WTC11 (cell line): ENCODE measurements around the gene PREP. TPM values are rescaled to one million over a fixed set of nuclear protein-coding genes. Genes with fewer than 3 reads are reported as not detected.

Experiments
- ATAC-seq: fragments of 200-7000 bp; cut with Tn5 transposase; 2 replicates; pipeline ENCODE4 v1.10.0; 2021; ENCODE audit warnings: mild to moderate bottlenecking, moderate library complexity
- CTCF ChIA-PET: fragments of 300-600 bp; sonication (Branson Sonifier 250); formaldehyde crosslinking; loops from one replicate; lab custom pipeline; 2021; ENCODE audit warnings: antibody characterized with exemption; lab: Charles Lee
- POLR2A ChIA-PET: fragments of 350-600 bp; sonication (Branson Sonifier 250); formaldehyde crosslinking; loops from one replicate; lab custom pipeline; 2021; ENCODE audit warnings: antibody characterized with exemption; lab: Charles Lee
- DNase-seq: peaks from one replicate; pipeline ENCODE4 v3.0.0; 2021; ENCODE audit warnings: low spot score
- H3K27ac Mint-ChIP-seq: 2 replicates; pipeline ENCODE4 v1.8.0; 2021; ENCODE audit warnings: mixed read lengths
- H3K27me3 Mint-ChIP-seq: 2 replicates; pipeline ENCODE4 v1.8.0; 2021; ENCODE audit warnings: low read depth, mild to moderate bottlenecking, moderate library complexity, mixed read lengths
- H3K36me3 Mint-ChIP-seq: 2 replicates; pipeline ENCODE4 v1.8.0; 2021; ENCODE audit warnings: mixed read lengths
- H3K4me1 Mint-ChIP-seq: 2 replicates; pipeline ENCODE4 v1.8.0; 2022; ENCODE audit warnings: mixed read lengths
- H3K4me3 Mint-ChIP-seq: 2 replicates; pipeline ENCODE4 v1.8.0; 2021; ENCODE audit warnings: mild to moderate bottlenecking, moderate library complexity, mixed read lengths
- H3K9me3 Mint-ChIP-seq: 2 replicates; pipeline ENCODE4 v1.8.0; 2021; ENCODE audit warnings: mixed read lengths
- ATF6 ChIP-seq: sonication (generic); formaldehyde crosslinking; IDR thresholded peaks from 2 replicates; pipeline ENCODE4 v1.8.1; 2023; ENCODE audit warnings: mild to moderate bottlenecking, missing genetic modification reagents
- CTCF ChIP-seq: fragments of 200-600 bp; IDR thresholded peaks from 2 replicates; pipeline ENCODE4 v1.8.0; 2022; ENCODE audit warnings: antibody characterized with exemption
- ESRRA ChIP-seq: sonication (generic); formaldehyde crosslinking; IDR thresholded peaks from 2 replicates; pipeline ENCODE4 v1.8.1; 2022; ENCODE audit warnings: mild to moderate bottlenecking, missing genetic modification reagents, borderline replicate concordance
- GABPB1 ChIP-seq: sonication (generic); formaldehyde crosslinking; IDR thresholded peaks from 2 replicates; pipeline ENCODE4 v1.8.1; 2023; ENCODE audit warnings: mild to moderate bottlenecking, missing genetic modification reagents
- GTF2I ChIP-seq: fragments of 250-450 bp; sonication (Bioruptor Pico); conservative IDR thresholded peaks from 2 replicates; pipeline ENCODE4 v1.4.0; 2021; ENCODE audit warnings: mild to moderate bottlenecking
- IRF2 ChIP-seq: sonication (generic); formaldehyde crosslinking; IDR thresholded peaks from 2 replicates; pipeline ENCODE4 v1.8.0; 2022; ENCODE audit warnings: low read depth, missing genetic modification reagents, borderline replicate concordance
- JUN ChIP-seq: sonication (generic); formaldehyde crosslinking; IDR thresholded peaks from 2 replicates; pipeline ENCODE4 v1.8.0; 2023; ENCODE audit warnings: mild to moderate bottlenecking, missing genetic modification reagents
- NR1H2 ChIP-seq: sonication (generic); formaldehyde crosslinking; IDR thresholded peaks from 2 replicates; pipeline ENCODE4 v1.9.0; 2021; ENCODE audit warnings: mild to moderate bottlenecking, moderate library complexity, missing genetic modification reagents
- PRDM15 ChIP-seq: sonication (generic); formaldehyde crosslinking; IDR thresholded peaks from 2 replicates; pipeline ENCODE4 v1.8.0; 2022; ENCODE audit warnings: missing genetic modification reagents
- SOX15 ChIP-seq: fragments of 250-450 bp; sonication (Bioruptor Pico); IDR thresholded peaks from 2 replicates; pipeline ENCODE4 v1.9.0; 2021; ENCODE audit warnings: mild to moderate bottlenecking
- STAT6 ChIP-seq: sonication (generic); formaldehyde crosslinking; conservative IDR thresholded peaks from 2 replicates; pipeline ENCODE4 v1.8.1; 2023; ENCODE audit warnings: mild to moderate bottlenecking, low read depth, missing genetic modification reagents, moderate library complexity
- USF2 ChIP-seq: sonication (generic); formaldehyde crosslinking; IDR thresholded peaks from 2 replicates; pipeline ENCODE4 v1.8.1; 2023; ENCODE audit warnings: mild to moderate bottlenecking, missing genetic modification reagents, moderate library complexity
- ZMAT4 ChIP-seq: fragments of 250-450 bp; sonication (Bioruptor Pico); IDR thresholded peaks from 2 replicates; pipeline ENCODE4 v1.9.0; 2021; ENCODE audit warnings: mild to moderate bottlenecking
- ZNF219 ChIP-seq: sonication (generic); formaldehyde crosslinking; IDR thresholded peaks from 2 replicates; pipeline ENCODE4 v1.8.0; 2023; ENCODE audit warnings: missing genetic modification reagents, mild to moderate bottlenecking, borderline replicate concordance
- ZNF425 ChIP-seq: fragments of 250-450 bp; sonication (Bioruptor Pico); conservative IDR thresholded peaks from 2 replicates; pipeline ENCODE4 v1.9.0; 2021; ENCODE audit warnings: mild to moderate bottlenecking
- total RNA-seq: library from RNA; stranded (reverse); gene quantifications from 3 replicates; pipeline ENCODE4 v1.2.3, GENCODE V29; 2021

The PREP gene
- total RNA-seq, 1 experiment from 2014 or later: 58.8 TPM

- DNase-seq (no peak), ATAC-seq (no peak)
- ChIA-PET CTCF (interaction anchor here (0.9 to 1.5 kb wide), 2 partner anchors 21 to 653 kb away, joined by 3 read pairs; no protein-coding TSS in a partner anchor), POLR2A (no interaction called here)
- Mint-ChIP-seq H3K27ac (no peak overlapping the region), H3K36me3 (no peaks in the 10 kb centered on the region), H3K4me3 (no peak overlapping the region), H3K27me3 (no peaks in the 10 kb centered on the region), H3K9me3 (no peaks in the 10 kb centered on the region), H3K4me1 (peaks cover 11% of the 10 kb centered on the region)
- no peak for TF ChIP-seq STAT6
- TF ChIP-seq GABPB1 (CRISPR knock-in tag): no peak
- TF ChIP-seq ZMAT4: no peak
Observed at GRCh38 chr6:105432797-105433196, 29.9 kb upstream of the PREP start.

- ATAC-seq (peak; percentile 38; the same call in 1 of the 2 replicates), DNase-seq (no peak)
- no peak overlapping the region for H3K4me3 Mint-ChIP-seq
- ChIA-PET CTCF (interaction anchor here (0.6 to 1.7 kb wide), 27 partner anchors 14 to 1698 kb away, joined by 3 to 16 read pairs (median 4); partner anchors contain the start of gene PREP), POLR2A (interaction anchor here (0.6 to 0.7 kb wide), 2 partner anchors 220 to 316 kb away, joined by 3 to 6 read pairs; no protein-coding TSS in a partner anchor)
- H3K36me3 Mint-ChIP-seq: no peaks in the 10 kb centered on the region
- H3K27me3 Mint-ChIP-seq: no peaks in the 10 kb centered on the region
- H3K27ac Mint-ChIP-seq: no peak overlapping the region
- peaks cover 13% of the 10 kb centered on the region for H3K4me1 Mint-ChIP-seq
- H3K9me3 Mint-ChIP-seq: no peaks in the 10 kb centered on the region
- TF ChIP-seq CTCF (peak; percentile 34), ZNF425 (CRISPR knock-in tag) (no peak)
Observed at GRCh38 chr6:105431226-105431625, 28.3 kb upstream of the PREP start.

- Mint-ChIP-seq H3K27me3 (no peaks in the 10 kb centered on the region), H3K9me3 (no peaks in the 10 kb centered on the region), H3K36me3 (no peaks in the 10 kb centered on the region), H3K4me3 (no peak overlapping the region), H3K4me1 (peaks cover 13% of the 10 kb centered on the region), H3K27ac (no peak overlapping the region)
- no peak for ATAC-seq
- DNase-seq: no peak
- CTCF ChIA-PET: interaction anchor here (1.0 to 1.7 kb wide), 7 partner anchors 28 to 909 kb away, joined by 3 to 16 read pairs (median 6); partner anchors contain the start of gene PREP
- TF ChIP-seq USF2 (CRISPR knock-in tag): no peak
- no peak for TF ChIP-seq JUN
- POLR2A ChIA-PET: no interaction called here
Observed at GRCh38 chr6:105430685-105431084, 27.8 kb upstream of the PREP start.

GRCh38 chr6:105429676-105430075, 26.8 kb upstream of the PREP start:
- ATAC-seq (no peak), DNase-seq (no peak)
- Mint-ChIP-seq H3K27ac (no peak overlapping the region), H3K4me3 (no peak overlapping the region), H3K27me3 (no peaks in the 10 kb centered on the region), H3K36me3 (no peaks in the 10 kb centered on the region), H3K4me1 (peaks cover 13% of the 10 kb centered on the region), H3K9me3 (no peaks in the 10 kb centered on the region)
- POLR2A ChIA-PET: no interaction called here
- CTCF ChIA-PET: interaction anchor here (0.6 kb wide), 1 partner anchor 14 kb away, joined by 5 read pairs; no protein-coding TSS in a partner anchor
- TF ChIP-seq GTF2I (CRISPR knock-in tag): no peak
- TF ChIP-seq ATF6 (CRISPR knock-in tag): no peak
- no peak for TF ChIP-seq IRF2 (CRISPR knock-in tag)
- no peak for TF ChIP-seq NR1H2 (CRISPR knock-in tag)
- no peak for TF ChIP-seq PRDM15
- TF ChIP-seq ESRRA (CRISPR knock-in tag): no peak
- no peak for TF ChIP-seq SOX15
- no peak for TF ChIP-seq ZNF219 (CRISPR knock-in tag)
